GM18499 (cell line): ENCODE results near the gene NOD1.
"Not testable (repeated sequence)": the region's sequence is repeated elsewhere in the genome, so short reads cannot be mapped to it uniquely, and the experiment has no call there.

Experiments
- ATAC-seq: cut with Tn5 transposase; IDR thresholded peaks from one replicate; pipeline ENCODE4 v1.9.1; 2021; ENCODE audit warnings: moderate number of reproducible peaks; ENCODE audit not compliant: insufficient read depth, unreplicated experiment

The NOD1 gene

DNA sequence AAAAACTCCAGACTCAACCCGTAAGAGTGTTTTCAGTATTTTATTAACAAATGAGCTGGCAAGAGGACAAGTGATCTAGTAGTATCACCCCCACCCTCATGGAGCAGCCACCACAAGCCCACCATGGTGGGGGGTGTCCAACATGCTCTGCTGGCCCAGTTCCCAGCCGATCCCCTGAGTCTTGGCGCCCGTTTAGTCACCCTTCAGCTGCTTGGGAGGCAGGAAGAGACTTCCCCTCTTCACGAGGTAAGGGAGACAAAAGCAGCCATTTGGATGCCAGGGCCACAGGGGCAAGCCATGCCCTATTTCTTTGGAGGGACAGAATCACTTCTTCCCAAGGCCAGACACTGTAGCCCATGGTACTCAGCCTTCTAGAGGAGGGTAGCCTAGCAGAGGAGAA, 54.1 kb downstream of the NOD1 start:
- ATAC-seq, result no peak

GRCh38 chr7:30423788-30424505, 54.6 kb downstream of the NOD1 start:
- ATAC-seq, result no peak

DNA sequence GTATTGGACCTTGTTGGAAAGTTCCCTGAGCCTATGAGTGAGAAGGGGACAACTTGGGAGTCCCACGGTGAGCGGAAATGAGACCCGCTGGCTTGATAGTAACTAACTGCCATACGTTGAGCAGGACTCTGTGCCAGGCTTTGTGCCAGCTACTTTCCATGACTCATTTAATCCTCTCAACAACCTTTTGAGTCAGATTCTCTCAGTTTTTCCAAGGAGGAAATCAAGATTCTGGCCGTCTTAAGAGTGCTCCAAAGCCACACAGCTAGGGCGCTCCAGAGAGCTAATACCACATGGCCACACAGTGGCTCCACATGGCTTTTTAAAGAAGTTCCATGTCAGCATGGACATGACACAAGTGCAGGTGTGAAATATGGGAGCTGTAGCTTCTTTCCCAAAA, 55.7 kb downstream of the NOD1 start:
- no peak for ATAC-seq

- no peak for ATAC-seq
These were observed 56.9 kb downstream of the NOD1 start for GRCh38 chr7:30421647-30422196.

DNA sequence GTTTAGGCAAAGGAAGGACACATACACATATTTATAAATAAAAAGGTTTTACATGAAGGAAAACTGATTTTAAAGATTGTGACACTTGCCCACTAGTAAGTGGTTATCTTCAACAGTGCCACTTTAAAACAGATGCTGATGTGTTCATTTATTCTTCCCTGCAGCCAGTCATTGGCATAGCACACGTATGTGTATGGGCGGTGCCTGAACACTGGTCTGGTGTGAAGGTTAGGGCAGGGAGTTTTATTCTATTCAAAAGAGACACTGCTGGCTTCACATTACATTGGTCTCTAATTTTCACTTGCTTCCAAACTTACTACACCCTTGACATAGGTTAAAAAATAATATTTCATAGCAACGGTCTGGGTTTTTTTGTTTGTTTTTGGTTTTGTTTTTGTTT, 57.9 kb downstream of the NOD1 start:
- ATAC-seq, result no peak

GRCh38 chr7:30420080-30420479, 58.5 kb downstream of the NOD1 start:
- ATAC-seq, result not testable (repeated sequence)

DNA sequence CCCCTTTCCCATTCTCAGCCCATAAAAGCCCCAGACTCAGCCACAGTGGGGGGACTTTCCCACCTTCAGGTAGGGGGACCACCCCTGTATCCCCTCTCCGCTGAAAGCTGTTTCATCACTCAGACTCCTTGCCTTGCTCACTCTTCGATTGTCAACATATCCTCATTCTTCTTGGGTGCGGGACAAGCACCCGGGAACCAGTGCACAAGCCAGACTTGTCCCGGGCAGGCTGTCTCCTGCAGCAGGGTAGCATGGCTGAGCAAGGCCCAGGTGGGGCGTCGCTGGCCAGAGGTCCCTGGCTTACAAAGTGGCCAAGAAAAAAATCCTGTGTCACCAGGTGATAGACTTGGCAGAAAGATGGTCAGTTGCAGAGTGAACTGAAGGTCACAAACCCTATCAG, 64.7 kb downstream of the NOD1 start:
- ATAC-seq, result no peak

DNA sequence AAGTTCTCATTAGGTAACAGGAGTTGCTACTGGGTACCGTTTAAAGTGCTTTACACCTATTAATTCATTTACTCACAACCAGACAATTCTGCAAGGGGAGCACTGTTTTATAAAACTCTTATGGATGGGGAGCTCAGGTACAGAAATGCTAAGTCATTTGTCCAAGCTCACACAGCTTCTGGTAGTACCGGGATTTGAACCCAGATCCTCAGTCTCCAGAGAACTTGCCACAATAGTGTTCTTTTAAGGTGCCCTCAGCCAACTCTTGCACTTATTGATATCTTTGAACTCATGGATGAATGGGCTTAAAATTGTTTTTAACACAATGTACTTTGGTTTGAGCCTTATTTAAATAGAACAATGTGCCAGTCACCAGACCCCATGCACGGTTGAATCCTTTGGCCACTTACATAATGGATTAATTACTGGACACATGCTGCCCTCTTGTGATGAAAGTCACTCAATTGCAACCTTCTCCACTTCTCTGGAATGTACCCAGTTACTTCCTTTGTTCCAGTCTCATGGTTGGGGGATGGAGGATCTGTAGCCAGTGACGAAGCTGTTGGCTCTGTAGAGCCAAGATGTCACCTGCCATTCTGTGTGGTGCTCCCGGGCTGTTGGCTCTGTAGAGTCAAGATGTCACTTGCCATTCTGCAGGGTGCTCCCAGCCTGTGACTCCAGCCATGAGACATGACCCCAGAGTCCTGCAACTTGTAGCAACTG, 65.6 kb downstream of the NOD1 start:
- ATAC-seq, result no peak

DNA sequence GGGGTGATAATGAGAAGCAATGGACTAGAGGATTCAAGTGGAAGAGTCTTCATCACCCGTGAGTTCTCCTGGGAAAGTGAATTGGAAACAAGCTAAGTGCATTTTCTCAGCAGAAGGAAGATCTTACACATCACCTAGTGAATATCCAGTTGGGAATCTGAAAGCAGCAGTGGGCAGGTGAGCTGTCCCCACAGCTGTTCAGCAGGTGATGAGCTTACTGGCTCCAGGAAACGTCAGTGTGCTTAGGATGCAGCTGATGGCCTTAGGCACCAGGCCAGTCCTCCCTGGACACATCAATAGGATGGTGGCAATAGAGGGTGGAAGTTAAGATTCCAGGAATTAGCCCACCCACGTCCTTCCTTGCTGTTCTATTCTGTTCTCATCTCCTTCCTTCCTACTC, 66.7 kb downstream of the NOD1 start:
- ATAC-seq, result no peak

GRCh38 chr7:30411173-30411572, 67.4 kb downstream of the NOD1 start:
- ATAC-seq, result no peak

DNA sequence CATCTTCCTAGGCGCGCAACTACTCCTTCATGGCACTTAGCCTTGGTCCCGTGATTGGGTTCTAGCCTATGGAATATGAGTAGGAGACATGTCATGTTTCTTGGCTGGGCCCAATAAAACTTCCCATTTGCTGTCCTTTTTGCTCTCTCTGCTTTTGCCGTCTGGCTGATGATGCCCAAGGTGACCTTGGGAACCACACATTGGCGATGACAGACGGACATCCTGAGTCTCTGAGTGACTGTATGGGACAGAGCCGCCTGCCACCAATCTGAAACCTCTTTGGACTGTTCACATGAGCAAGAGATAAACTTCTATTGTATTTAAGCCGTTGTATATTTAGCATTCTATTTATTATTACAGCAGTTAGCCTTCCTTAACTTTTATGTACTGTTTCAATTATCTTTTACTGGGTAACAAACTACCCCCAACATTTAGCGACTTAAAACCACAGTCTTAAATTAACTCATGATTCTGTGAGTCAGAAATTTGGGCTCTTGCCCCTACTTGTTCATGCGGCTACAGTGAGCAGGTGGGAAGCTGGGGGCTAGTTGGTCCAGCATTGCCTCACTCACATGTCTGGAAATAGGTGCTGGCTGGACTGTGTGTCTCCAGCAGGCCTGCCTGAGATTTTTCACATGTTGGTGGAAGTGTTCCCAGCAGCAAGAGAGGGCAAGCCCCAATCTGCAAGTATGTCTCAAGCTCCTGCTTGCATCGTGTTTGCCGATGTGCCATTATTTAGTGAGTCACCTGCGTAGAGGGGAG, 71.7 kb downstream of the NOD1 start:
- ATAC-seq, result no peak

- ATAC-seq, result no peak
These were observed 73.4 kb downstream of the NOD1 start for GRCh38 chr7:30405179-30405578.

GRCh38 chr7:30403477-30403876, 75.1 kb downstream of the NOD1 start:
- no peak for ATAC-seq

DNA sequence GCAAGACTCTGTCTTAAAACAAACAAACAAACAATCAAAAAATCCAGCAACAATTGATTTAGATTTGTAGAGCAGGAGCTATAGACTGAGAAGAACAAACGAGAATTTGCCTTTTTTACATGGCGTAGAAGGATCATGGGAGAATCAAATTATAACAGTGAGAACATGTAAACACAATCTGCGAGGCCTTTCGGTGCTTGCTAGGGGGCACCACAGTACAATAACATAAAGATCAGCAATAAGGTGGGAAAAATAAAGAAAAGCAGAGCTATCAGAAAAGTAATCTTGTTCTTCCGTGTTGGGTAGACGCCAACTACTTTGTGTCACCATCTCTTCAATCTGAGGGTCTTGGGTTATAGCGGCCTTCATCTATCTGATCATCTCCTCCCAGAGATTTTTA, 82.2 kb downstream of the NOD1 start:
- ATAC-seq, result no peak

- no peak for ATAC-seq
These were observed 82.9 kb downstream of the NOD1 start for GRCh38 chr7:30395676-30396075.

GRCh38 chr7:30391806-30392205, 86.8 kb downstream of the NOD1 start:
- ATAC-seq, result no peak

GRCh38 chr7:30390736-30391636, 87.6 kb downstream of the NOD1 start:
- no peak for ATAC-seq

DNA sequence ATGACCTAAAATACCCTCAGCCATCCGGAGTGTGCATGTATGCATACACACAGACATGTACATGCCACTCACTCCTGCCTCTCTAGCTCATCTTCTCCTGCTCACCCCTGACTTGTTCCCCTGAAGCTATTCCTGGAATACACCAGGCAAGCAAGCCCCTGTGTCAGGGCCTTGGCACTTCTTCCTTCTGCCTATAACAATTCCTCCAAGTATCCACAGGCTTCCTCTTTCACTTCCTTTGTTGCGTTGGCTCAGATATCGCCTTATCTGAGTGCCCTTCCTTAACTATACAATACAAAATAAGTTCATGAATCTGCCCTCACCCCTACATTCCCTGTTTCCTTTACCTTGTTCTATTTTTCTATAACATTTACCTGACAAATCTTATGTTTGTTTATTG, 88.8 kb downstream of the NOD1 start:
- no peak for ATAC-seq

- no peak for ATAC-seq
These were observed 96.0 kb downstream of the NOD1 start for GRCh38 chr7:30382607-30383006.

DNA sequence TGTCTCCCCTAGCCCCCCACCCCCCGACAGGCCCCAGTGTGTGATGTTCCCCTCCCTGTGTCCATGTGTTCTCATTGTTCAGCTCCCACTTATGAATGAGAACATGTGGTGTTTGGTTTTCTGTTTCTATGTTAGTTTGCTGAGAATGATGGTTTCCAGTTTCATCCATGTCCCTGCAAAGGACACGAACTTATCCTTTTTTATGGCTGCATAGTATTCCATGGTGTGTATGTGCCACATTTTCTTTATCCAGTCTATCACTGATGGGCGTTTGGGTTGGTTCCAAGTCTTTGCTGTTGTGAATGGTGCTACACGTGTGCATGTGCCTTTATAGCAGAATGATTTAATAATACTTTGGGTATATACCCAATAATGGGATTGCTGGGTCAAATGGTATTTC, 97.8 kb downstream of the NOD1 start:
- ATAC-seq, result not testable (repeated sequence)
